Panc1 (cell line): Measurements from ENCODE around the gene SPANXB1. TPM values are rescaled to one million over a fixed set of nuclear protein-coding genes. Genes with fewer than 3 reads are reported as not detected.
"Not testable (repeated sequence)": the region's sequence is repeated elsewhere in the genome, so short reads cannot be mapped to it uniquely, and the experiment has no call there.

Experiments
- ATAC-seq: fragments of 200-7000 bp; cut with Tn5 transposase; 2 replicates; pipeline ENCODE4 v1.9.1; 2020; ENCODE audit warnings: mild to moderate bottlenecking, moderate library complexity
- BruUV-seq: library from RNA; stranded (reverse); fragments of 400-500 nt; replicated peaks from 2 replicates; lab custom pipeline; 2021; lab: Mats Ljungman, UMichigan
- CTCF ChIA-PET: fragments of 300-600 bp; sonication (Branson Sonifier 250); formaldehyde crosslinking; loops from one replicate; lab custom pipeline; 2022; ENCODE audit warnings: antibody characterized with exemption; lab: Charles Lee
- POLR2A ChIA-PET: fragments of 300-600 bp; sonication (Branson Sonifier 250); formaldehyde crosslinking; loops from one replicate; lab custom pipeline; 2022; ENCODE audit warnings: antibody characterized with exemption; lab: Charles Lee
- DNase-seq: peaks from one replicate; pipeline ENCODE4 v3.0.0-alpha.2; 2010; ENCODE audit warnings: low read depth, low spot score
- H3K27ac ChIP-seq: 2 replicates; pipeline ENCODE4 v1.5.1; 2011; ENCODE audit warnings: mild to moderate bottlenecking, low read length, inconsistent platforms
- H3K27me3 ChIP-seq: fragments of 200-500 bp; sonication (Bioruptor generic); 2 replicates; pipeline ENCODE4 v1.6.0; 2014; ENCODE audit warnings: low read length, inconsistent platforms; ENCODE audit not compliant: control insufficient read depth, insufficient read depth
- H3K36me3 ChIP-seq: fragments of 200-500 bp; sonication (Bioruptor generic); 2 replicates; pipeline ENCODE4 v1.5.1; 2014; ENCODE audit warnings: inconsistent platforms, mild to moderate bottlenecking, low read length, moderate library complexity; ENCODE audit not compliant: control insufficient read depth, insufficient read depth
- H3K4me1 ChIP-seq: 2 replicates; pipeline ENCODE4 v1.5.1; 2011; ENCODE audit warnings: inconsistent platforms, mild to moderate bottlenecking, low read length, moderate library complexity; ENCODE audit not compliant: control insufficient read depth, insufficient read depth
- H3K4me3 ChIP-seq, 2 experiments: 2 replicates each; pipeline ENCODE4 v1.5.1; 2011 to 2012; ENCODE audit warnings: low read depth in 2 of 2, low read length in 2 of 2, mild to moderate bottlenecking in 2 of 2, inconsistent platforms in 1 of 2, moderate library complexity in 1 of 2
- H3K9me3 ChIP-seq: fragments of 200-500 bp; sonication (Bioruptor generic); 2 replicates; pipeline ENCODE4 v1.5.1; 2014; ENCODE audit warnings: low read depth, mild to moderate bottlenecking, inconsistent platforms, low read length, moderate library complexity; ENCODE audit not compliant: control insufficient read depth, insufficient read depth
- in situ Hi-C: cut with HindIII; loops from 2 replicates; pipeline ENCODE4 v1.10.0; 2016; ENCODE audit warnings: low sequenced_read_pairs, low pct_unique_long_range_greater_than_20kb
- intact Hi-C: fragments of 100-400 bp; cut with micrococcal nuclease; formaldehyde crosslinking; loops from one replicate; pipeline ENCODE4 v1.10.0; 2022; ENCODE audit not compliant: unreplicated experiment
- total RNA-seq: library from RNA; stranded (reverse); gene quantifications from one replicate; pipeline ENCODE4 v1.2.1, GENCODE V29; 2021; ENCODE audit not compliant: unreplicated experiment

SPANXB1 gene
- total RNA-seq, 1 experiment from 2014 or later: not detected

DNA sequence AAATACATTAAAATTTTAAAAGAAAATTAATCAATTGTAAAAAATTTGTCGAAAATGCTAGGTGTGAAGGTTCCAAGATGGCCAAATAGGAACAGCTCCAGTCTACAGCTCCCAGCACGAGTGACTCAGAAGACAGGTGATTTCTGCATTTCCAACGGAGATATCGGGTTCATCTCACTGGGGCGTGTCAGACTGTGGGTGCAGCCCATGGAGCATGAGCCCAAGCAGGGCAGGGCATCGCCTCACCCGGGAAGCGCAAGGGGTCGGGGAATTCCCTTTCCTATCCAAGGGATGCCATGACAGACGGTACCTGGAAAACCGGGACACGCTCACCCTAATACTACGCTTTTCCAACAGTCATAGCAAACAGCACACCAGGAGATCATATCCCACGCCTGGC is 41.9 kb downstream of the SPANXB1 start:
- H3K9me3 ChIP-seq, CTCF ChIA-PET, intact Hi-C loops, POLR2A ChIA-PET, H3K36me3 ChIP-seq, DNase-seq, H3K27ac ChIP-seq, H3K27me3 ChIP-seq, H3K4me1 ChIP-seq, H3K4me3 ChIP-seq, BruUV-seq, ATAC-seq, in situ Hi-C loops: not testable (repeated sequence)

DNA sequence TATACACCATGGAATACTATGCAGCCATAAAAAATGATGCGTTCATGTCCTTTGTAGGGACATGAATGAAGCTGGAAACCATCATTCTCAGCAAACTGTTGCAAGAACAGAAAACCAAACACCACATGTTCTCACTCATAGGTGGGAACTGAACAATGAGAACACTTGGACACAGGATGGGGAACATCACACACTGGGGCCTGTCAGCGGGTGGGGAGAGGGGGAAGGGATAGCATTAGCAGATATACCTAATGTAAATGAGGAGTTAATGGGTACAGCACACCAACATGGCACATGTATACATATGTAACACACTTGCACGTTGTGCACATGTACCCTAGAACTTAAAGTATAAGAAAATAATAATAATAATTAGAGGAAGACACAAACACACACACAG is 47.5 kb downstream of the SPANXB1 start:
- in situ Hi-C loops, H3K4me3 ChIP-seq, H3K9me3 ChIP-seq, H3K27me3 ChIP-seq, H3K36me3 ChIP-seq, H3K4me1 ChIP-seq, H3K27ac ChIP-seq, intact Hi-C loops, POLR2A ChIA-PET, CTCF ChIA-PET, BruUV-seq, ATAC-seq, DNase-seq: not testable (repeated sequence)

DNA sequence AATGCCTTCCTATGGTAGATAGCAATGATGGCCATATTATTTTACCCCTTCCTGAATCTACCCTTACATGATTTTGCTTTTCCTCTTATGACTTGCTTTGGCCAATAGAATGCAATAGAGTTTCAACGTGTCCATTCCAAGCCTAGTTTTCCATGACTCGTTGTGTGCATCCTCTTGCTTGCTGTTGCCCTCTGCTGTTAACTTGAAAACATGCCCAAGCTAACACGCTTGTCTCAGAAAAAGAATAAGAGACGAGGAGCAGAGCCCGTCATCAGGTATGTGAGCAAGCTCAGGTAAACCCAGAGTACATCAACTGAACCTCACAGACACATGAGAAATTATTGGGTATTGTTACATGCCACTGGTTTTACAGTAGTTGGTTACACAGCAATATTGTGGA is 49.7 kb downstream of the SPANXB1 start:
- ATAC-seq, H3K27me3 ChIP-seq, POLR2A ChIA-PET, BruUV-seq, H3K4me3 ChIP-seq, H3K9me3 ChIP-seq, in situ Hi-C loops, CTCF ChIA-PET, H3K36me3 ChIP-seq, H3K27ac ChIP-seq, H3K4me1 ChIP-seq, DNase-seq, intact Hi-C loops: not testable (repeated sequence)

Other genes starting within 250 kb of the SPANXB1 start
- gene LDOC1, start 174.5 kb downstream of the SPANXB1 start, total RNA-seq: not detected
- not detected for gene SPANXC, start 239.9 kb downstream of the SPANXB1 start, total RNA-seq